RWPE1 (cell line): ENCODE measurements around the gene THOC5.
A peak's percentile ranks its signal among the peaks of the same experiment; 100 is the strongest.

Source experiments
- CTCF ChIA-PET: fragments of 350-600 bp; sonication (Branson Sonifier 250); formaldehyde crosslinking; extraction: SDS; loops from one replicate; lab custom pipeline; 2021; lab: Yijun Ruan, JAX
- POLR2A ChIA-PET: fragments of 400-600 bp; formaldehyde crosslinking; extraction: SDS; loops from one replicate; lab custom pipeline; 2020; ENCODE audit warnings: antibody characterized with exemption; ENCODE audit not compliant: low non-redundant PET; lab: Yijun Ruan, JAX
- DNase-seq: peaks from one replicate; pipeline ENCODE4 v3.0.0; 2012; ENCODE audit warnings: low spot score
- H3K27ac ChIP-seq: fragments of 450-650 bp; 2 replicates; pipeline ENCODE4 v1.5.1; 2017
- TF ChIP-seq, protein P1 (sequence below): fragments of 450-650 bp; conservative IDR thresholded peaks from 2 replicates; pipeline ENCODE4 v1.5.1; 2017; ENCODE audit warnings: low read depth, mild to moderate bottlenecking

The THOC5 gene

DNA sequence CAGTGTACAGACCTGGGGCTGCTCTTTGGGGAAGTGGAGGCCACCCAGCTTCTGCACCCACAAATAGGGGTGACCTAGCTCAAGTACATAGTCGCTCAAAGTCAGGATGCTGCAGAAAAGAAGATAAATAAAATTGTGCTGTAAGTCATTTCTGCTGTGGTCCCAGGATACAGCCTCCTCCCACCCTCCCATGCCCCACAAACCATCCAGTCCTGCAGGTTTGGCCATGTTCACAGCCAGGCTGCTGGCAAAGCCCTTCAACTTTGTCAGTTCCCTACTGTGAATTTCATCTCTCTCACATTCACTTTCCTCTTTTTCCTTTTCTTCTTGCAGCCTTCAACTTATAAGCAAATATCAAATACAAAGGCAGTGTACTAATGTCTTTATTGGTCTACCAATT is 33.6 kb downstream of the THOC5 start:
- ChIA-PET CTCF (no interaction called here), POLR2A (no interaction called here)
- TF ChIP-seq, protein P1, sequence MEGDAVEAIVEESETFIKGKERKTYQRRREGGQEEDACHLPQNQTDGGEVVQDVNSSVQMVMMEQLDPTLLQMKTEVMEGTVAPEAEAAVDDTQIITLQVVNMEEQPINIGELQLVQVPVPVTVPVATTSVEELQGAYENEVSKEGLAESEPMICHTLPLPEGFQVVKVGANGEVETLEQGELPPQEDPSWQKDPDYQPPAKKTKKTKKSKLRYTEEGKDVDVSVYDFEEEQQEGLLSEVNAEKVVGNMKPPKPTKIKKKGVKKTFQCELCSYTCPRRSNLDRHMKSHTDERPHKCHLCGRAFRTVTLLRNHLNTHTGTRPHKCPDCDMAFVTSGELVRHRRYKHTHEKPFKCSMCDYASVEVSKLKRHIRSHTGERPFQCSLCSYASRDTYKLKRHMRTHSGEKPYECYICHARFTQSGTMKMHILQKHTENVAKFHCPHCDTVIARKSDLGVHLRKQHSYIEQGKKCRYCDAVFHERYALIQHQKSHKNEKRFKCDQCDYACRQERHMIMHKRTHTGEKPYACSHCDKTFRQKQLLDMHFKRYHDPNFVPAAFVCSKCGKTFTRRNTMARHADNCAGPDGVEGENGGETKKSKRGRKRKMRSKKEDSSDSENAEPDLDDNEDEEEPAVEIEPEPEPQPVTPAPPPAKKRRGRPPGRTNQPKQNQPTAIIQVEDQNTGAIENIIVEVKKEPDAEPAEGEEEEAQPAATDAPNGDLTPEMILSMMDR, result no peak
- no peak for DNase-seq
- H3K27ac ChIP-seq, result no peak overlapping the region

DNA sequence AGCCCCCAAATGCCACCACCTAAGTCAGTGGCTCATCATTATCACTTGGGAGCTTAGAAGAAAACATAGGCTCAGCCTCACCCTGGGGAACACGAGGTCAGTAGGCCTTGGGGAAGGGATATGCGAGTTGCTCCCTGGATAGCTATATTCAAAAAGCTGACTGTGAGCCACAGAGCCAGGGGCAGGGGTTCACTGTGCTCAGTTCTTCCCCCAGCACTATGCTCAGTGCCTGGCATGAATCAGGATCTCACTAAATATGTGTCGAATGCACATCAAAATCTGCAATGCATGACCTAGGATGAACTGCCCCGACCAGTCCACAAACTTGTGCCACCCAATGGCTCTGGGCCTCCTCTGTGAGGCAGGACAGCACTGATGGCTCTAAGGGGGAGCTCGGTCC is 35.1 kb downstream of the THOC5 start:
- POLR2A ChIA-PET, result no interaction called here
- CTCF ChIA-PET, result no interaction called here
- TF ChIP-seq, protein P1, result no peak
- no peak overlapping the region for H3K27ac ChIP-seq
- DNase-seq, result no peak

DNA sequence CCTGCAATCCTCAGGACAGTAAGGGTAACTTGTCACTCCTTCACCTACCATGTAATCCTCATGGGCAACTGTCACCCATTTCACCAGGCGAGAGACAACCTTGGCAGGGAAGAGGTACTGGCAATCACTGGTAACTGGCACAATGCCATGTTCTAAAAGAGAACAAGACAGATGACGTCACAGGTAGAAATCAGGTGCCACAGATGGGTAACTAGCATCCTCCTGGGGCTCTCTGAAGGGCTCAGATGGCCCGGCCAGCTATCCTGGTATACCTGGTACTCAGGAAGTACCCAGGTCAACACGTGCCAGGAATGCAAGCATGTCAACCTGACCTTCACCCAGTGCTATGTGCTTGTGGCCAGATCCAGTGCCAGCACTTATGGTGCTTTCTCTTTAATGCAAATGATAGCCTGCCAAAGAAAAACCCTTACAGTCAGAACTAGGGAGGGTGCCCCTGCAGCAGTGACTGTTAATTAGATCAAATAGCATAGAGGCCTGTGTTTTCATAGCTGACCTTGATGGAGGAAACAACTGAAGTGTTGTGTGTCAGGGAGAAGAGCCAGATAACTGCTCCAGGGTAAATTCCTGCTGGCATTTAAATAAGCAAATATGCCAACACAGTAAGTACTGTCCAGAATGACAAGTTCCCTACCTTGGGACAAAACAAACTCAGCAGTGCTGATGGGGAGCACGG is 36.2 kb downstream of the THOC5 start:
- ChIA-PET CTCF (interaction anchor here (0.6 kb wide), 1 partner anchor 270 kb away, joined by 5 read pairs; no protein-coding TSS in a partner anchor), POLR2A (no interaction called here)
- 0 out of 2 replicates have a peak overlapping the region, but pooled peaks have one; percentile 7 for H3K27ac ChIP-seq
- TF ChIP-seq, protein P1, result no peak
- no peak for DNase-seq

DNA sequence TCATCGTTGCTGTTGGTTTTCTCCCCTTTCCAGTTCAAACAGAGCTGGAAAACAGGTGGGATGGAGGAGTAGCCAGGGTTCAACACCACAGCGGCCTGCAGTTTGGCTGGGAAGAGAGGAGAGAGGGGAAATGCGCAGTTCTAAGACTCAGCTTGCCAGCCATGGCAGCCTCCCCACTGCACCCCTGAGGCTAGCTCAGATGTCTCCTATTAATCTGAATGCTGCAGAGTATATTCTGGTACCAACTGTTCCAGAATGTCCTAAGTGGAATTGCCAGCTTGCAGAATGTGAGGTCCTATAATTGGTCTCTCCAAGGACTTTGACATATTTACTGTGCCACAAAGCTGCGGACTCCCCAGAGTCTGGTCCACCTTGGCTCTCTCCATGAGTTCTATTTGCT is 41.5 kb downstream of the THOC5 start:
- CTCF ChIA-PET, result no interaction called here
- H3K27ac ChIP-seq, result no peak overlapping the region
- POLR2A ChIA-PET, result no interaction called here
- no peak for DNase-seq
- TF ChIP-seq, protein P1, result no peak

GRCh38 chr22:29511126-29511862 is 42.3 kb downstream of the THOC5 start:
- POLR2A ChIA-PET, result no interaction called here
- DNase-seq, result no peak
- TF ChIP-seq, protein P1, result no peak
- H3K27ac ChIP-seq, result no peak overlapping the region
- CTCF ChIA-PET, result no interaction called here

GRCh38 chr22:29510542-29510941 is 43.0 kb downstream of the THOC5 start:
- POLR2A ChIA-PET, result no interaction called here
- no peak for DNase-seq
- CTCF ChIA-PET, result no interaction called here

More at GRCh38 chr22:29510542-29510941, 43.0 kb downstream of the THOC5 start:
- TF ChIP-seq, protein P1, result no peak
- no peak overlapping the region for H3K27ac ChIP-seq
